Kidney capillary endothelial cell (primary cell): ENCODE measurements around the gene TBC1D3K.
"Not testable (repeated sequence)": the region's sequence is repeated elsewhere in the genome, so short reads cannot be mapped to it uniquely, and the experiment has no call there.

Experiments
- DNase-seq: peaks from one replicate; pipeline ENCODE4 v3.0.0-alpha.2; 2018; ENCODE audit warnings: low spot score

The TBC1D3K gene

DNA sequence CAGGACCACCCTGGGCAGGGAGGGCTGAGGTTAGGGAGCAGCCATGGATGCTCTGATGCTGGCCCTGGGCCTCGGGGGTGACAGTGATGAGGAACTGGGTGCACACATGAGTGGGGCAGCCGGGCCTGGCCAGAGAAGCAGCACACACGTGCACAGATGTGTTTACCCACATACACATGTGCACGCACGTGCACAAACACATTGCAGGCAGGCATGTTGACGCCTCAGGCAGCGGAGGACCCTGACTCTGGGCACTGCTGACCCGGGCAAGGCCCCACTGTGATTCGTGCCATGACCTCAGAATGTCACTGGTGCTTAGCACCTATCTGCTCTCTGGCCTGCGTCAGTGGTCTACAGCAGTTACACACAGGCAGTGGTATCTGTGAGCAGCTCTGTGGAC, at the start of gene TBC1D3K:
TBC1D3K (plus strand) TSS at position 301 of the 400 bp plus-strand sequence. CDS start 1,585 bp downstream, outside the sequence.
- DNase-seq: not testable (repeated sequence)

DNA sequence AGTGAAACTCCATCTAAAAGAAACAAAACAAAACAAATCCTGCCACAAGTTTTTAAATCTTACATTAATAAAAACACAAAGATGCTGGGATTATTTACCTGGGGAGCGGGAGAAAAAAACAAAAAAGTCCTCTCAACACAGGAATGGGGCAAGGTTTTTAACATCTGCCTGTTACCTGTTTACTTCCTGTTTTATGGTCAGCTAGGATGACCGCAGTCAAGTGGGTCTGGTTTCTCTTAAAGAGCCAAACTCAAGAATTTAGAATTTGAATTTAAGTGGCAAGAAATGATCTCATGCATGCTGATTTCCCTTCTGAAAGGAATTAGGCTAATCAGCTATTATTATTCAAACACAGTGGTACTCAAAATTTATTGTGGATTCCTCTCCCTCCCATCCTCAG, 39.7 kb upstream of the TBC1D3K start:
- no peak for DNase-seq

DNA sequence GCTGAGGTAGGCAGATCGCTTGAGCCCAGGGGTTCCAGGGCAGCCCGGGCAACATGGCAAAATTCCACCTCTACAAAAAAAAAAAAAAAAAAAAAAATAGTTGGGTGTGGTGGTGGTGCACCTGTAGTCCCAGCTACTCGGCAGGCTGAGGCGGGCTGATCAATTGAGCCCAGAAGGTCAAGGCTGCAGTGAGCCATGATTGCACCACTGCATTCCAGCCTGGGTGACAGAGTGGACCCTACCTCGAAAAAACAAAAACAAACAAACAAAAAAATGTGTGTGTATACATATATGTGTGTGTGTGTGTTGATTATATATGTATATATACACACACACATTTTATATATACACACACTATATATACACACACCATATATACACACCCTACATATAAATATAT, 39.1 kb upstream of the TBC1D3K start:
- DNase-seq: no peak

DNA sequence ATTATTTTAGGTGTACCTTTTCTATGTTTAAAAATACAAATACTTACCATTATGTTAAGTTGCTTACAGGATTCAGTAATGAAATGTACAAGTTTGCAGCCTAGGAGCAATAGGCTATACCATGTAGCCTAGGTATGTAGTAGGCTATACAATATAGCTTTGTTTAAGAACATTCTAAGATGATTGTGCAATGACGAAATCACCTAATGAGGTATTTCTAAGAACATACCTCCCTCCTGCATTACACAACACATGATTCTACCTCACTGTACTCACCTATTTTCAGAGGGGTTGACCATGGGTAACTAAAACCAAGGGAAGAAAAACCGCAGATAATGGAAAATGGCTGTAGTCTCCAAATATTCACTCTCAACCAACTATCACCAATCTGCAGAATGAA, 35.3 kb upstream of the TBC1D3K start:
- DNase-seq: no peak

DNA sequence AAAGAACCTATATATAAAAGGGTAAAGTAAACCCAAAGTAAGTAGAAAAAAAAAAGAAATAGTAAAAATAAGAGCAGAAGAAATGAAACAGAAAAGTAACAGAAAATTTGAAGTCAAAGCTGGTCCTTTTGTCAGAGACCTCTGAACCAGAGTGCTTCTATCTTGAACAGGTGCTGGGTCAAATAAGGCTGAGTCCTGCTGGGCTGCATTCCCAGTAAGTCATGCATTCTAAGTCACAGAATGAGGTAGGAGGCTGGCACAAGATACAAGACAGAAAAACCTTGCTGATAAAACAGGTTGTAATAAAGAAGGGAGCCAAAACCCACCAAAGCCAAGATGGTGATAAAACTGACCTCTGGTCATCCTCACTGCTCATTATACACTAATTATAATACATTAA, 27.3 kb upstream of the TBC1D3K start:
- DNase-seq: not testable (repeated sequence)
